Ishikawa (cell line): ENCODE measurements around the gene ASXL3.

Experiments
- CEBPB ChIP-seq: IDR thresholded peaks from 2 replicates; pipeline ENCODE4 v1.6.1; 2012
- CREB1 ChIP-seq: IDR thresholded peaks from 2 replicates; pipeline ENCODE4 v1.6.1; 2012; ENCODE audit warnings: low read depth
- EGR1 ChIP-seq: IDR thresholded peaks from 2 replicates; pipeline ENCODE4 v1.6.1; 2012
- EP300 ChIP-seq: IDR thresholded peaks from 2 replicates; pipeline ENCODE4 v1.6.1; 2012; ENCODE audit warnings: borderline replicate concordance
- FOXM1 ChIP-seq: IDR thresholded peaks from 2 replicates; pipeline ENCODE4 v1.6.1; 2012; ENCODE audit warnings: low read depth, borderline replicate concordance
- NFIC ChIP-seq: IDR thresholded peaks from 2 replicates; pipeline ENCODE4 v1.6.1; 2012
- RAD21 ChIP-seq: IDR thresholded peaks from 2 replicates; pipeline ENCODE4 v1.6.1; 2012; ENCODE audit warnings: low read depth
- TAF1 ChIP-seq: IDR thresholded peaks from 2 replicates; pipeline ENCODE4 v1.6.1; 2012; ENCODE audit warnings: low read depth, mild to moderate bottlenecking
- TCF12 ChIP-seq: IDR thresholded peaks from 2 replicates; pipeline ENCODE4 v1.6.1; 2012; ENCODE audit warnings: low read depth
- TEAD4 ChIP-seq: IDR thresholded peaks from 2 replicates; pipeline ENCODE4 v1.6.1; 2012
- YY1 ChIP-seq: IDR thresholded peaks from 2 replicates; pipeline ENCODE4 v1.6.1; 2012; ENCODE audit warnings: low read depth
- ZBTB7A ChIP-seq: IDR thresholded peaks from 2 replicates; pipeline ENCODE4 v1.6.1; 2012; ENCODE audit warnings: low read depth
- TF ChIP-seq, protein P1 (sequence below): IDR thresholded peaks from 2 replicates; pipeline ENCODE4 v1.6.1; 2012; ENCODE audit warnings: low read depth, mild to moderate bottlenecking
- TF ChIP-seq, protein P2 (sequence below): IDR thresholded peaks from 2 replicates; pipeline ENCODE4 v1.6.1; 2012
- TF ChIP-seq, protein P3 (sequence below): IDR thresholded peaks from 2 replicates; pipeline ENCODE4 v1.6.1; 2012

The ASXL3 gene

DNA sequence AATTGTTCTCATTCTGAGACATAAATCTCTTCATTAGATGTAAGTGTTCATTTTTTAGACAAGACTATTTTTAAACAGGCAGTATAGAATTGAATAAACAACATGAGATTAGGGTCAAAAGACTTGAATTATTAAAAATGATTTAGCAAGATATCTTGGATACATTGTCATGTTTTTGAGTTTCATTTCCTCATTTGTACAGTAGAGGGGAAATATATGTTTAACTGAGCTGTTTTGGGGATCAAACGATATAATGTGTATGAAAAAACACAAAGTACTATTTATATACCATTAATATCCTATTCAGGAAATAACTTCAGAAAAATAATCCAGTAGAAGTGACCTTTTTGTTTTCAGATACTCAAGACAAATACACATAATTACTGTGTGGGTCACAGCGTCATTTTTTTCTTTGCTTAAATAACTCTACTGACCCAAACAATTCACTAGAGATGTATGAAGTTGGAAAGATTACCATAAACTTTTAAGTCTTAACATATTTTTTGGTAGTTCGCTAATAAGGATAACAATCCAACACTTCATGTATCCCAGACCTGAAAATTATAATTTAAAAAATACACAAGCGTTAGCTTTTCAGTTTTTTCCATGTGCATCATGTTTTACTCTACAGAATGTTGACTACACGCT, 896 bp upstream of the ASXL3 start:
- TF ChIP-seq RAD21 (no peak), FOXM1 (no peak), YY1 (no peak), TEAD4 (no peak), TAF1 (no peak), NFIC (no peak), EGR1 (no peak), ZBTB7A (no peak), TCF12 (no peak), CEBPB (no peak), CREB1 (no peak), EP300 (no peak)
- TF ChIP-seq, protein P1, sequence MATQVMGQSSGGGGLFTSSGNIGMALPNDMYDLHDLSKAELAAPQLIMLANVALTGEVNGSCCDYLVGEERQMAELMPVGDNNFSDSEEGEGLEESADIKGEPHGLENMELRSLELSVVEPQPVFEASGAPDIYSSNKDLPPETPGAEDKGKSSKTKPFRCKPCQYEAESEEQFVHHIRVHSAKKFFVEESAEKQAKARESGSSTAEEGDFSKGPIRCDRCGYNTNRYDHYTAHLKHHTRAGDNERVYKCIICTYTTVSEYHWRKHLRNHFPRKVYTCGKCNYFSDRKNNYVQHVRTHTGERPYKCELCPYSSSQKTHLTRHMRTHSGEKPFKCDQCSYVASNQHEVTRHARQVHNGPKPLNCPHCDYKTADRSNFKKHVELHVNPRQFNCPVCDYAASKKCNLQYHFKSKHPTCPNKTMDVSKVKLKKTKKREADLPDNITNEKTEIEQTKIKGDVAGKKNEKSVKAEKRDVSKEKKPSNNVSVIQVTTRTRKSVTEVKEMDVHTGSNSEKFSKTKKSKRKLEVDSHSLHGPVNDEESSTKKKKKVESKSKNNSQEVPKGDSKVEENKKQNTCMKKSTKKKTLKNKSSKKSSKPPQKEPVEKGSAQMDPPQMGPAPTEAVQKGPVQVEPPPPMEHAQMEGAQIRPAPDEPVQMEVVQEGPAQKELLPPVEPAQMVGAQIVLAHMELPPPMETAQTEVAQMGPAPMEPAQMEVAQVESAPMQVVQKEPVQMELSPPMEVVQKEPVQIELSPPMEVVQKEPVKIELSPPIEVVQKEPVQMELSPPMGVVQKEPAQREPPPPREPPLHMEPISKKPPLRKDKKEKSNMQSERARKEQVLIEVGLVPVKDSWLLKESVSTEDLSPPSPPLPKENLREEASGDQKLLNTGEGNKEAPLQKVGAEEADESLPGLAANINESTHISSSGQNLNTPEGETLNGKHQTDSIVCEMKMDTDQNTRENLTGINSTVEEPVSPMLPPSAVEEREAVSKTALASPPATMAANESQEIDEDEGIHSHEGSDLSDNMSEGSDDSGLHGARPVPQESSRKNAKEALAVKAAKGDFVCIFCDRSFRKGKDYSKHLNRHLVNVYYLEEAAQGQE: no peak
- TF ChIP-seq, protein P2, sequence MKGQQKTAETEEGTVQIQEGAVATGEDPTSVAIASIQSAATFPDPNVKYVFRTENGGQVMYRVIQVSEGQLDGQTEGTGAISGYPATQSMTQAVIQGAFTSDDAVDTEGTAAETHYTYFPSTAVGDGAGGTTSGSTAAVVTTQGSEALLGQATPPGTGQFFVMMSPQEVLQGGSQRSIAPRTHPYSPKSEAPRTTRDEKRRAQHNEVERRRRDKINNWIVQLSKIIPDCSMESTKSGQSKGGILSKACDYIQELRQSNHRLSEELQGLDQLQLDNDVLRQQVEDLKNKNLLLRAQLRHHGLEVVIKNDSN: no peak
- TF ChIP-seq, protein P3, sequence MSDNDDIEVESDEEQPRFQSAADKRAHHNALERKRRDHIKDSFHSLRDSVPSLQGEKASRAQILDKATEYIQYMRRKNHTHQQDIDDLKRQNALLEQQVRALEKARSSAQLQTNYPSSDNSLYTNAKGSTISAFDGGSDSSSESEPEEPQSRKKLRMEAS: no peak

- peak; percentile 61 for TF ChIP-seq TEAD4
- no peak for TF ChIP-seq CREB1
- TF ChIP-seq, protein P3: 0 out of 2 replicates have a peak, but pooled peaks have one; percentile 49
Measured at GRCh38 chr18:33578518-33579348, 714 bp downstream of the ASXL3 start.

GRCh38 chr18:33579349-33580215, 1.6 kb downstream of the ASXL3 start:
- TF ChIP-seq FOXM1 (no peak), TAF1 (no peak), NFIC (no peak), RAD21 (no peak), TCF12 (no peak), CEBPB (no peak), EP300 (no peak)

GRCh38 chr18:33580546-33580945, 2.5 kb downstream of the ASXL3 start:
- TF ChIP-seq RAD21 (no peak), NFIC (no peak), ZBTB7A (no peak), EGR1 (no peak)
- TF ChIP-seq, protein P2: no peak
- TF ChIP-seq, protein P3: no peak

DNA sequence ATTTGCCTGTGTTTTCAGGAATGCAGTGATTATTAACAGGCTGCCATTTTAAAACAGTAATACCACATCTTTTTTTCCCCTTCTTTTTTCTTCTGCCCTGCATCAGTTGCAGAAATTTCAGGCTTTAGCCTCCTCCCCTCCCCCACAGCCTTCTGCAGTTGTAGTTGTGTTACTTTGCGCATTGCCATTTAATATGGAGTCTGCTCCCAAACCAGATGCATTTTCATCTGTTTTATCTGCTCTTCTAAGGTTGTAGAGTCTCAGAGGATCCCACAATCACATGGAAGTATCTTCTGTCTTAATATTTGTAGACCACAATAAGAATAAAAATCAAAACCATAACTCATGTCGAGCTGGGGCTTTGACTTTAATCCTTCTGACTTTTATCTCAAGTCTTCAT, 3.8 kb downstream of the ASXL3 start:
- TF ChIP-seq TEAD4: no peak
- no peak for TF ChIP-seq RAD21
- no peak for TF ChIP-seq NFIC
- no peak for TF ChIP-seq EGR1
- TF ChIP-seq YY1: no peak
- TF ChIP-seq CREB1: no peak
- no peak for TF ChIP-seq ZBTB7A
- TF ChIP-seq, protein P3: no peak
- no peak for TF ChIP-seq EP300
- TF ChIP-seq TAF1: no peak
- no peak for TF ChIP-seq CEBPB
- TF ChIP-seq FOXM1: no peak
- TF ChIP-seq, protein P1: no peak
- TF ChIP-seq TCF12: no peak
- TF ChIP-seq, protein P2: no peak
